GM13976 (cell line): ENCODE measurements around the gene C3orf22.

Experiments used
- DNase-seq: peaks from one replicate; pipeline ENCODE4 v3.0.0; 2012; ENCODE audit warnings: low spot score
- CTCF ChIP-seq: IDR thresholded peaks from 2 replicates; pipeline ENCODE4 v1.5.1; 2012; ENCODE audit warnings: borderline replicate concordance, mild to moderate bottlenecking; ENCODE audit not compliant: insufficient read depth; ENCODE audit errors: extremely low read depth, missing control alignments, control extremely low read depth
- in situ Hi-C: fragments of 300-500 bp; cut with MboI; formaldehyde crosslinking; loops from one replicate; pipeline ENCODE4 v1.12.0; 2022; ENCODE audit warnings: low sequenced_read_pairs, mixed read lengths, inconsistent platforms; ENCODE audit not compliant: unreplicated experiment

C3orf22 gene

DNA sequence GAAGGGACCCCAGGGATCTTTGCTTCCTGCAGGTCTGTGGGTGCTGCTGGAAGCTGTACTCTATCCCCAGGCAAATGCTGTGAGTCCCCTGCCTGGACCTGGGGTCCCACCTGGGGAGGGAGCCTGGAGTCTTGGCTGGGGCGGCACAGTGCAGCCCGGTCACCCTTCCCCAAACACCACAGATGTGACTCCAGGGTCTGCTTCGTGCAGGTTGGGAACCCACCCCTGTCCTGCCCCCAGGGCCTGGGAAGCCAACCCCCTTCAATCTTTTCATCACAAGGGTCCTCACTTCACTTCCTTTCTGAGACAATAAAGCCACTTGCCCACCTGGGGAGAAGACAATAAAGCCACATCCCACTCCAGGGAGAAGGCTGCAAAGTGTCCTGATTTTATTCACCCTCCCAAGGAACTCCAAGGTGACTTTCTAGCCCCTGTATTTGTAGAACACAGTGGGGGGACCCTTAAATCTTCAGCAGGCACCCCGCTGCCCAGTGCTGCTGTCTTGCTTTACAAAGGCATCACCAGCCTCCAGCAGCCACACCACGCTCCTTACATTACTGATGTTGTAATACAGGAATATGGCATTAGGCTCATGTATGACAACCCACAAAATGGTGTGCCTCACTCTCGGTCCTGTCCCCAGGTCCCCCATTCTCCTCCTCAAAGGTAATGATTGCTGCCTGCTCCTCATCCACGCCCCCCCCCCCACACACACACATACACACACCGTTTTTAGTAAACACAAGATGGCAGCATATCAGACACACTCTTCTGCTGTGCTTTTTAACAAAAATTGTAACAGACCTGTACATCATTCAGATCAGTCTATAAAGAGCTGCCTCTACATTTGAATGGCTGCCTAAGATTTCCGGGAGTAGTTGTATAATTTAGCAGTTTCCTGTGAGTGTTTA is 9.9 kb downstream of the C3orf22 start:
- in situ Hi-C loops: no loop called here
- no peak for DNase-seq
- TF ChIP-seq CTCF: no peak

DNA sequence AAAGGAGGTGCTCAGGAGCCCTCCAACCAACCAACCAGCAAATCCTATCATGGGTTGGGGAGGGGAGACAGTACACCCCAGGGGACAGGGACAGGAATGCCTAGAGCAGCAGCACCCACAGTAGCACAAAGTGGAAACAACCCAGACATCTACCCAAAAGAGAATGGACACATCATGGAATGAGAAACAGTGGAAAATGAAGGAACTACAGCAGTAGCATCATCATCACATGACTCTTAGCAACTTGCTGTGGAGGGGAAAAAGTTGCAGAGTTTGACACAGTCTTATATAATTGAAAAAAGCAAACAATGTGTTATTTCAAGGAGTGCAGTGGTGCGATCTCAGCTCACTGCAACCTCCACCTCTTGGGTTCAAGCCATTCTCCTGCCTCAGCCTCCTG is 11.0 kb downstream of the C3orf22 start:
- no peak for TF ChIP-seq CTCF
- in situ Hi-C loops: no loop called here
- DNase-seq: no peak

DNA sequence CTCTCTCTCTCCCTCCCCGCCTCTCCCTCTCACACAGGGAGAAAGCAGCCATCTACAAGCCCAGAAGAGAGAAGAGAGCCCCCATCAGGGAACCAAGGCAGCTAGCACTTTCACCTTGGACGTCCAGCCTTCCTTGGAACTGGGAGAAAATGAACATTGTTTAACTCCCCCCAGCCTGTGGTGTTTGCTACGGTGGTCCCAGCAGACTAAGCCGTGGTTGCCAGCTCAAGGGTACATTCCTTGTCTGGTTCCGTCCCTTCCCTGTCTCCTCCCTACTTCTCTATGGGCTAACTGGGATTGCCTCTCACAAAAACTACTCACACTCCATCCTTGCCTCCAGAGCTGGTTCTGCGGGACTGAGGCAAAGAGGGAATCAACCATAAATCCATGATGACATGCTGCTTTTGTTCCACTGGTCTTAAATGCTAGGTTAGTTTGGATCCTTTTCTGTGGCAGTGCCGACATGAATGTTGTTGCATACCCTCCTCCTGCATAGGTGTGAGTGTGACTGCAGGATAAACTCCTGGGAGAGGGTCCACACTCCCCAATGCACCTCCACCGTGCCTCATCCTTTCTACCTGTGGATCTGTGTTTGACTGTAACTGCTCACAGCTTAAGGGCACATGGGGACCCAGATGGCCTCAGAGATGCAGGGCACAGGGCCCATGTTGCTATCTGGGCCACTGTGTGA is 12.0 kb downstream of the C3orf22 start:
- in situ Hi-C loops: no loop called here
- DNase-seq: no peak
- TF ChIP-seq CTCF: no peak

DNA sequence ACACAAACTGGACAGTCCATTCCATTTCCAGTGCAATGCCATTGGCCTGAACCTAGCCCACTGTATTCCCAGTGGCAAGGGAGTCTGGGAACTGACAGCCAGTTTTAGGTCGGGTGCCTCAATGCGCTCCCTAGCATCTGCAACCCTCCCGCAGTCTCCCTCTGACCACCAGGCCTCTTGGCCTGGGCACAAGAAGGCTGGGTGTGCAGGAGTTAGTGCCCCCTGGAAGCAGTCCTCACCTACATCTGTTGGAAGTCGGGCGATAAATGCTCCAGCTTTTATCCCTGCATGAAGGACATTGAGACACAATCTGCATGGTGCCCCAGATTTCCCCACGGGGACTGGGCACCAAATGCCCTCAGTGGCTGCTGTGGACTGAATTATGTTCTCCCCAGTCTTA is 12.7 kb downstream of the C3orf22 start:
- no peak for DNase-seq
- in situ Hi-C loops: no loop called here
- TF ChIP-seq CTCF: no peak

GRCh38 chr3:126545544-126545943 is 13.2 kb downstream of the C3orf22 start:
- TF ChIP-seq CTCF: no peak
- in situ Hi-C loops: no loop called here
- no peak for DNase-seq

DNA sequence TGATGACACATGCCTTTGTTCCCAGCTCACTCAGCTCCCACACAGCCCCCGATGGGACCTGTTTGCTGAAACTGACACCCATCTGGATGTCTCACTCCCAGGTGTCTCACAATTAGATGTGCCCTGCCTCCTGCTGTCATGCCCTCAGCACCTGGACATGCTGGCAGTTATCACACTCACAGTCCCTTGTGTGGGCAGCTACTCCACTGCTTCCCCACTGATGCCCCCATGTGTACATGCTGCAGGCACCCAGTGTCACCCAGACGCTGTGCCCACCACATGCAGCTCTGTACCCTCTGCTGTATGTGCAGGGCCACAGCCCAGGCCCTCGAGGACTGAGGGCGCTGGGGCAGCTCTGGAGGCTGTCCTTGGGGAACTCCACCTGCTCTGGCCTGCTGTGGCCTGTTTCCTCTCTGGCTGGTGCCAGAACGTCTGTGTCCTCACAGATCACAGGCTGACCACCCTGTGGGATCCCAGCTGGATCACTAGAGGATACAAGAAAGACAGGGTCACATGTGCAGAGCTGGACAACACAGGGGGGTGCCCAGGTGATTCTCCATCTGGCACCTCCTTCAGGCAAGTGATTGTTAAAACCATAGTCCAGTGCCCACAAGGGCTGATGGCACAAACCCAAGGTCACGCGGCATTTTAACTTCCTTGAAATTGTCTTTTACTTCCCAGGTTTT is 14.0 kb downstream of the C3orf22 start:
- in situ Hi-C loops: no loop called here
- no peak for TF ChIP-seq CTCF
- no peak for DNase-seq
